ENCODE measurements around the gene WASF2.
"Not testable (repeated sequence)": the region's sequence is repeated elsewhere in the genome, so short reads cannot be mapped to it uniquely, and the experiment has no call there.

WASF2 gene

DNA sequence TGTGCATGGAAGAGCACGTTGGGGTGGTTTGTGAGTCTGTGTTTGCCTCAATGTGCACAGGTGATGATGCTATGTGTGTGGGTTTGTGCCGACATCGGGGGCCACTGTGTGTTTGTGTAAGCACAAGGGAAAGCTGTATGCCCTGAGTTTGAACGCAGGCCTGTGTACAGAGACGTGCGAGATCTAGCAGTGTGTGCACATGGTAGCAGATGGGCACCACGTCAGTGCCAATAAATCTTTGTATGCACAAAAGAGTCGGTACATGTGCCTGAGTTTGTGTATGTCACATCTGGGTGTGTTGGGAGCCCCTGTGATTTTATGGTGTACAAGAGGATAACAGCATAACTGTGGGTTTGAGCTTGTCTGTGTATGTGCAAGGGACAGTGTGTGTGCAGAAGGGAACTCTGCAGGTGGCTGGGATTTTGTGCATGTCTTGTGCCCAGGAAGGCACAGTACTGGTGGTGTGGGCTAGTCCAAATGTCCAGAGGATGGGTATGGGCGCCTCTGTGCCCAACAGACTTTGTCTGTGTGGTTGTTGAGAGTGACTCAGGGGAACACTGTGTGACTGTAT lies 32.0 kb upstream of the WASF2 start:
- no peak for DNase-seq (ENCODE audit: low read depth)

DNA sequence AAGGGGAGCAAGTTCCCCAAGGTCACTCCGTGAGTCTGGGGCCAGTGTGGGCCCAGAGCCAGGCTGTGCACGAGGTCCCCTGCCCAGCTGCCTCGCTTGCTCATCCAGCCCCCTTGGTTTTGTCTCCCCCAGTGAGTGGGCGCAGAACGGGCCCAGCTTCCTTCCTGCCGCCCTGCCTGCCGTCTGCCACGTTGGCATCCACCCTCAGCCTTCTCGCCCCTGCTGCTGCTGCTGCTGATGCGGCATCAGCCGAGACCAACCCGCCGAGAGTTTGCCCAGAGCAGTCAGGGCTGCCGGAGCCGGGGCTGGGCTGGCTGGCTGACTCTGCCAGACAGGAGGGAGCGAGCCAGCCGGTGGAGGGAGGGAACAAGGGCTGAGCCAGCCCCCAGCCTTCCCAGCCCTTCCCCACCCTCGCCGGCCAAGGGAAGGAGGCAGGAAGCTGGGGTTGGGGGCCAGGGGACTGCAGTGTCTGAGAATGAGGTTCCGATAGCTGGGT lies 31.4 kb upstream of the WASF2 start:
- no peak for DNase-seq (ENCODE audit: low read depth)

DNA sequence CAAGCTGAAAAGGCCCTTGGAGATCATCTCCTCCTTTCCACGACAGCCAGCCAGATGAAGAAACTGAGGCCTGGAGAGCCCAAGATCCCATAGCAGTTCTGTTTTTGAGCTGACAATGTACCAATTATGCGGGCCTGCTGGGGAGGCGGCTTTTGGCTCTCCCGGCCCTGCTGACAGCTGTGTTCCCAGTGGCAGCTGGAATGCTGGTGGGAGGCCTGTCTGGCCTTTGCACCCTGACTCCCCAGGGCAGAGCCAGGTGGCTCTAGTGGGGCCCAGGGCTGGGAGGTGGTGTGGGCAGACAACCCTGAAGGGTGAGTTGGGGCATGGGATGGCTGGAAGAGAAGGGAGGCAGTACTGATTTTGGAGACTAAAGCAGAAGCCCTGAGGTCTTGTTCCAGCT lies 30.7 kb upstream of the WASF2 start:
- no peak for DNase-seq (ENCODE audit: low read depth)

DNA sequence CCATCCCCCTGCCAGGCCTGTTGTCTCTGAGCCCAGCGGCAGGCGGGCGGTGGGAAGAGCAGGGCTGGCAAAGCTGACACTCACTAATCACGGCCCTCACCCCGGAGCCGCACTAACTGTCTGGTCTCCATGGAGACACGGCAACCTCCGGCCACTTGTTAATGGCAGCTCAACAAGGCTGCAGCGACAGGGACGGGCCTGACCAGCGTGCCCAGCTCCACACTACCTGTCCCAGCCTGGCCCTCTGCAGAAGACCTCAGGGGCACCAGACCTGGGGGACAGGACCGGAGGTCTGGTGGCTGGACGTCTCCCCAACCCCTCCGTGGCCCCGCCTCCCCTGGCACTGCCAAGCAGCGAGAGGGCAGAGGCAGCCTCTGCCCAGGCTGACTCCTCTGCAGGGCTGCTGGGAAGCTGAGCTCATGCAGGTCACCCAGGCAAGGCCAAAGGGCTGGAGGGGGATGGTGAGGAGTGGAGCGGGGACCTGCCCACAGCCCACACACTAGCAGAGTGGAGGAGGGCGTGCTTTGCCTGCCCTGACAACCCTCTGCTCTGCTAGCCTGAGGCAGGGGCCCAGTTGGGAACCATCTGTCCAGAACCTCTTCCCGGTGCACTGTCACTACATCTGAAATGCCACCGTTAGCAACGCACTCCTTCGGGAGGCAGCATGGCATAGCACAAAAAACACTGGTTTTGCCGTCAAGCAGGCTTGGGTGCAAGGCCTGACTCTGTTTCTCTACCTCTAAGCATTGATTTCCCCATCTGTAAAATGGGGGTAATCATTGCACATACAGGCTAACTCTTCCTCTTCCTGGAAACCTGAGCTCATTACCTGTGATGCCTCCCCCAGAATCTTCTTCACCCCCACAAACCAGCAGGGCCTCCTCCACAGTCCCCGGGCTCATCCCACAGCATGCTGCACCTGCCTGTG lies 29.6 kb upstream of the WASF2 start:
- DNase-seq (ENCODE audit: low read depth): no peak

DNA sequence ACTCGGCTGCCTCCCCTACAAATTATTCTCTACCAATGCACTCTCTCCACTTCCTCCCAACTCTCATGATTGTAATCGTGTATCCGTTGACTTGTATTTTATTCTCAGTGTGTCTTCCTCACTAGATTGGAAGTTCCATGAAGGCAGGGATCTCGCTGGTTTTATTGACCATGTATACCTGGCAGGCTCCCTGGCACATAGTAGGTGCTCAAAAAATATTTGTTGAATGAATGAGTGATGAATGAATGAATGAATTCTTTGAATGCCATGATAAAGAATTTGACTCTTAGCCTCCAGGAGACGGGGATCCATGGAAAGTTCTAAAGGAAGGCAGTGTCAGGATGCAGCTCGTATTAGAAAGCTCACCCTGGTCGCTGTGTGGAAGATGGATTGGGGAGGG lies 28.8 kb upstream of the WASF2 start:
- DNase-seq (ENCODE audit: low read depth): no peak

DNA sequence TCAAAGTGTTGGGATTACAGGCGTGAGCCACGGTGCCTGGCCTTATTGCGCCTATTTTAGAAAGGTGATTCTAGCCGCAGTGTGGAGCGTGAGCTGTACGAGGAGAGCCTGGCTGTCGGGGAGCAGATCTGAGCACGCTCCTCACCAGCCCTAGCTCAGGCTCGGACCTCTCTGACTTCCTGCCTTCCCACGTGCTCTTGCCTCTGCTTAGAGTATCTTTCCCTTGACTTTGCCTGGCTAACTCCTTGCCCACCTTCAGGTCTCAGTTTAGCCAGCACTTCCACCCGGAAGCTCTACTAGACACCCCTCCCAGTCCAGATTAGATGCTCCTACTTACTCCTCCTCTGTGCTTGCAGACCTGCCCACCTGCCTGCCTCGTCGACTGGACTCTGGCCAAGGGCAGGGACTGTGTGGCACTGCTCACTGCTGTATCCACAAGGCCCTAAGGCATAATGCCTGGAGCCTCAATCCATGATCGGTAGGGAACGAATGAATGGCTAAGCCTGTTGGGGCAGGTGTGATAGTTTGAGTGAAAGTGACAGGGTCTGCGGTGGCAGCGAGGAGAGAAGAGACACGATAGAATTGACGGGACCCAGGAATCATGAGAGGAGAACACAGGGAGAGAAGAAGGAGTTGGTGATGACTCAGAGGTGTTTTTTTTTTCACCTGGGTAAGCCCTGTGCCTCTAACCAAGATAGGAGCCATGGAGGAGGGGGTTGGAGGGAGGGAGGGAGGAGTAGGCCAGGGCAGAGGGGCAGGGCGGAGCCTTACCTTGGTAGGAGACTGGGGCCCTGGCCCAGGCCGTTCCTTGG lies 28.1 kb upstream of the WASF2 start:
- no peak for DNase-seq (ENCODE audit: low read depth)

DNA sequence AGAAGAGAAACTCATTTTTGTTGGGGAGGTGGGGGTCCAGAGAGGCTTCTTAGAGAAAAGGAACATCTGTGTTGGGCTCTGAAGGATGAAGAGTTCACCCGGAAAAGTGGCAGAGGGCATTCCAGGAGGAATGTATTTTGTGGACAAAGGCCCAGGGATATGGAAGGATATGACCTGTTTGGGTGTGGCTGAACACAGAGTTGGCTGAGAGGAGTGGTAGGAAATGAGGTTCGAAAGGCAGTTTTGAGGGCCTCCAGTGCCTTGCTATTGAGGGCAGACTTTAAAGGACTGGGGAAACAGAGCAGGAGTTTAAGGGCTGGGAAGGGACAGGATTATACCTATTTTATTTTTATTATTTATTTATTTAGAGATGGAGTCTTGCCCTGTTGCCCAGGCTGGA lies 27.3 kb upstream of the WASF2 start:
- no peak for DNase-seq (ENCODE audit: low read depth)

DNA sequence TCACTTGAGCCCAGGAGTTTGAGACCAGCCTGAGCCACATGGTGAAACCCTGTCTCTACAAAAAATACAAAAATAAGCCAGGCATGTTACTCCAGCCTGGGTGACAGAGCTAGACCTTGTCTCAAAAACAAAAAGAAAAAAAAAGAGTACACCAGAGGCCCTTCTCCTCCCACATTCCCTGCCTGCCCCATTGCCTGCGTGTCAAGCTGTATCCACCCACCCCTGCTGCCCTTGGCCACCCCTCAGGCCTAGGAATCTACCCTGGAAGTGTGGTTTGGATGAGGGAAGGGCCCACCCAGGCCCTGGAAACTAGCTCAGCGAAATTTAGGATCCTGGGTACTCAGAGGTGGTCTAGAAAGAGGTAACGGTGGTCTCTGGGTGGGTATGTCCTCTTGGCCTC lies 25.7 kb upstream of the WASF2 start:
- DNase-seq (ENCODE audit: low read depth): no peak

DNA sequence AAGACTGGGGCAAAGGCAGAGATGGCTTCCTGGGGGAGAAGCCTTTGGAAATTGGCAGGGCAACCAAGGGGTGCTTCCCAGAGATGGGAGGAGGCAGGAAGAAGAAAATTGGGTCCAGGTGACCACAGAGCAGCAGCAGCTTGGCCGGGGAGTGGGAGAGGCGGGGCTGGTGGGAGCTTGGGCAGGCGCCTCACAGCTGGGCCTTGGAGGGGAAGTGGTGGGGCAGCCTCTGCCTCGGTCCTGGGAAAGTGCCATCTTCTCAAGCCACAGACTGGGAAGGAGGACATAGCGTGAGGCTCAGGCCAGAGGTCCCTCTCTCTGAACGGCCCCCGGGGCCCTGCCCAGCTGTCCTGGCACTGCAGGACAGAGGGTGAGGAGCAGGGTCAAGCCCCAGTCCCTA lies 24.0 kb upstream of the WASF2 start:
- no peak for DNase-seq (ENCODE audit: low read depth)

DNA sequence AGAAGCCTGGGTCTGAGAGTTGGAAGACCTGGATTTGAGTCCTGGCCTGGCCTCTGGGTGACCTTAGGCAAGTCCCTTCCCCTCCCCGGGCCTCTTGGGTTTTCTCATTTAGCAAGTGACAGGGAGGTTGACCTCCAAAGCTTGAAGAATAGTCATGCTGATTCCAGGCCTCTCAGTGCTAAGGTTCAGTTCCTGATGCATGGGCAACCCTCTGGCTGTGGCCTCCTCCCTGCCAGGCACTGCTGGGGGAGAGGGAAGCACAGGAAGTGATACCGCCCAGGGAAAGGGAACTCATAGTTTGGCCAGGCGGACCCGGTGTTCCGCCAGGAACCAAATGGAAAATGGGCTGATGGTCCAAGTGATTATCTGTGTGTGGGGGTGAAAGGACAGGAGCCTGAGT lies 23.6 kb upstream of the WASF2 start:
- DNase-seq (ENCODE audit: low read depth): no peak

DNA sequence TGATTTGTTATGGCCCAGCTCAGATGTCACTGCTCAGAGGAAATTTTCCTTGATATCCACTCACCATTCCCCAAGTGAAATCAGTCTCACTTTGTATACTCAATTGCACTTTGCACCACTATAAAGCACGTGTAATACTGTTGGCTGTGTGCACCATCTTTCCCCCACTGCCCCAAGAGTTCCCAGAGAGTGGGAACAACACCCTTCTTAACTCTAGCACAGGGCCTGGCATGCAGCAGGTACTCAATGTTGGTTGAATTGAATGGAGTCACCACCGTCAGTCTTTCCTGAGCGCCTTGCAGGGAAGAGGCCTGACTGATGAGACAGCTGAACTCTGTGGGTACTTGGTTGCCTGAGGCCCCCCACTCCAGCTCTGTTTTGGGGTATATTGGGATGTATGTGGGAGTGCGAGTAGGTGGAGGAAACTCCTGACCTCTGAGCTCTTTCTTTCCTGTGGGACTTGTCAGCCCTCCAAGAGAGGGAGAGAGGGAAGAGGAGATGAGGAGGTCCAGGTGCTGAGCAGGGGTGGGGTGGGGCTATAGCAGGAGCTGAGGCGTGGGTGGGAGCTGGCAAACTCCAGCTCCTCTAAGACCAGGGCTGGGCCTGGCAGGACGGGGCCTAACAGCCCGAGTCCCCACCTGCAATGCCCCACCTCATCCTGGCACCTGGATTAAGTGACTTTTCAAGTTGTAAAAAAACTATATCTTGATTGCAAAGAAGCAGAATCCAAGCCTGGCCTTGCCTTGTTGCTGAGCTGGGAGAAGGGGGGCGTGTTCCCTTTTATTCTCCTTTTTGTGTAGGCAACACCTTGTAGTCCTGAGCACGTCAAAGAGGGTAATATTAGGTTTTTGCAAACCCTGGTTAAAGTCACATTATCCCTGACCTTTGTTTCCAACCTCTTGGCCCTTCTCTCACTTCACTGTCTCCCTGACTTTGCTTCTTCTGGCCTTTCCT lies 19.4 kb upstream of the WASF2 start:
- DNase-seq (ENCODE audit: low read depth): no peak

DNA sequence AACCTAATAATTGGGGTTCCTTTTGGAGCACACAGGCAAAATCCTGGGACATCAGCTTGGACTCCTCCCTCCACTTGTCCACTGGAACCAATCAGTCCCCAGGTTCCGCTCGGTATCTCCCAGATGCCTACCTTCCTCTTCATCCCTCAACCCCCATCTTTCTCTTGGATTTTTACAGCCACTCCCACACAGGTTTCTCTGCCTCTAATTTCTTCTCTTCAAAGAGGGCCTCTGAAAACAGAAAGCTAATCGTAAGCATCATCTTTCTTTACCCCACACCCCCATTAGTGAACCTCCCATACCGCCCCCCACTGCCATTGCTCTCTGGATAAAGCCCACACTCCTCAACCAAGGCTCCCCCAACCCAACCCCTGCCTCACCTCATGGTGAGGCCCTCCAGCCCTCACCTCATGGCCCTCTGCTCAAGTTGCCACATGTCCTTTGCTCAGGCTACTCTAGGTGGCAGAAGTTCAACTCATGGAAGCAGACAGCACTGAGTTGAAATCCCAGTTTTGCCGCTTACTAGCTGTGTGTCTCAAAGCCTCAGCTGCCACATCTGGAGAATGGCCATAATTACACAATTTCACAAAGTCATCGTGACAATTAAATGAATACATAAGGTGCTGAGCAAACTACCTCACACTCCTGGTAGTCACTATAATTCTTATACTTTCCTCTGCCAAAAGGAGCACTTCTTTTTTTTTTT lies 18.1 kb upstream of the WASF2 start:
- no peak for DNase-seq (ENCODE audit: low read depth)

DNA sequence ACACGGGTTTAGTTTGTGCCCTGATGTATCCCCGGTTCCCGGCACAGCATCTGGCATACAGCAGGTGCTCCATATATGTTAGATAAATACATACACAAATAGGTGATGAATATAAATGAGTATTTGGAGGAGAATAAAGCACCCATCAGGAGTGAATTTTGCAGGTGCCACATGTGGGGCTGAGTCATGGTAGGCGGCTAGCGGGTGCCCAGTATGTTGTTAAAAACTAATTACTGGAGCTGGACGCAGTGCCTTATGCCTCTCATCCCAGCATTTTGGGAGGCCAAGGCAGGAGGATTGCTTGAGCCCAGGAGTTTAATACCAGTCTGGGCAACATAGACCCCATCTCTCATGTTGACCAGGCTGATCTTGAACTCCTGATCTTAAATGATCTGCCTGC lies 16.7 kb upstream of the WASF2 start:
- no peak for DNase-seq (ENCODE audit: low read depth)

DNA sequence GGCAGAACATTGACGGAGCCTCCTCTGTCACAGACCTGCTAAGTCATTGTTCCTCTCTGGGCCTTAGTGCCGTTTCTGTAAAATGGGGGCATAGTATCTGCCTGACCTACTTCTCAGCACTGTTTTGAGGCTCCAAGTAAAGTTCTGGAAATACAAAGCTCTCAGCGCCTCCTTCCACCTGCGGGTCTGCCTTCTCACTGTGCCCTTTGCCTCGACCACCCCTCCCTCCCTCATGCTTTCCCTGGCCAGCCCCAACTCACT lies 15.4 kb upstream of the WASF2 start:
- DNase-seq (ENCODE audit: low read depth): no peak

DNA sequence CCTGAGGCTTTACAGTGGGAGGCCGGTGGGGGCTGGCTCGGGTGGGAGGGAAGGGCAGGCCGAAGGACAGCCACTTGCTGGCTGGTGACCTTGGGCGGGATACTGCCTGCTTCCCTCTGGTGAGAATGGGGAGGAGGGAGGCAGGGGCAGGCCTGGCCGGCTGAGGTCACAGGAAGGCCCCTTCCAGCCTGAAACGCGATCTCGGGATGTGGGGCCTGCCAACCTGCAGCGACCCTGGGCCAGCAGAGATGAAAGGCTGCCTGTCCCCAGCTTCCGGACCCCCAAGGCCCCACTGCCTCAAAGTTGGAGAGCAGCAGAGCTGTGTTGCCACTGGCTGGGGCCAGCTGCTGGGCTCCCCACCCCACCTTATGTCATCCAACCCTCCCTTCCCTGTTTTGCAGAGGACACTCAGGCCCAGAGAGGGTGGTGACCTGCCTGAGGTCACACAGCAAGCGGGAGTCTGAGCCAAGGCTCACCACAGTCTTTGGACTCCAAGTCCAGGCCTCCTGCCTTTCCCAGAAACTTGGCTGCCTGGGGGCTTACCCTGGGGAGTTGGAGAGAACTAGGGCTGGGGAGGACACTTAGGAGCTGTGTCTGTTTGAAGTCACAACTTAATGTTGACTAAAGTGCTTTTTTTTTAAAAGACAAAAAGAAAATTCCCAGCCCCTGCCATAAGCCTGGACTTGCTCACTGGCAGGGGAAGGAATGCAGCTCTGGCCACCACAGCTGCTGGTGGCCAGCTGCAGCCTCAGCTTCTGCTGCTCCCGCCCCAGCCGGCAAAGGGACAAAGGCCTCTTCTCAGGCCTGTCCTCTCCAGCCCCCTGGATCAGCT lies 14.8 kb upstream of the WASF2 start:
- DNase-seq (ENCODE audit: low read depth): no peak

DNA sequence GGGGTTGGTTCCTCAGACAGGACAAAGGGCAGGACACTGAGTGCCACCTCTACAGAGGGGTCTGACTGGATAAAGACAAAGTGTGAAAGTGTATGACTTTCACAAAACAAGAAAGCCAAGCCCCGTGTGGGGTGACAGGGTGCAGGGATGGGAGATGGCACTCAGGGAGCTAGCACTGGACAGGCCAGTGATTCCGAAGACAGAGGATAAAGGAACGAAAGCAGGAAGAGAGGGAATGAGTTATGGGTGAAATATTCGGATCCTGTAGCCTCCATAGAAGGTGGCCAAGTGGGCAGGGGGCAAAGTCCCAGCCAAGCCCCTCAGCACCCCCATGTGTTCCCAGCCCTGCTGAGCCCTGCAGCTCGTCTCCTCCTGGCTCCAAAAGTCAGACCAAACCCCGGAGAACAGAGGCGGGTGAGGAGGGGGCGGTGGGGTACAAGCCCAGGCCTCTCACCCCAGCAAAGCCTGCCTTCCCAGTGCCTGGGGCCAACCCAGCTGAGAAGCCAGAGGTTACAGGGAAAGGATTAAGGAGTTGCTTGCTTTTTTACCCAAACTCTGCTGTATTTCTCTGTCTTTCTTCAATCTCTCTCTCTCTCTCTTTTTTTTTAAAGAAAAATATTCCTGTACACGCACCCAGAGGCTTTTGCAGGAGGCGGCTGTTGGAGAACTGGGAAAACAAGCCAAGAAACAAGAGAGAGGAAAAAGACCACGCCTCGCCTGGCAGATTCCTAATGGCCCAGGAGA lies 14.0 kb upstream of the WASF2 start:
- no peak for DNase-seq (ENCODE audit: low read depth)

DNA sequence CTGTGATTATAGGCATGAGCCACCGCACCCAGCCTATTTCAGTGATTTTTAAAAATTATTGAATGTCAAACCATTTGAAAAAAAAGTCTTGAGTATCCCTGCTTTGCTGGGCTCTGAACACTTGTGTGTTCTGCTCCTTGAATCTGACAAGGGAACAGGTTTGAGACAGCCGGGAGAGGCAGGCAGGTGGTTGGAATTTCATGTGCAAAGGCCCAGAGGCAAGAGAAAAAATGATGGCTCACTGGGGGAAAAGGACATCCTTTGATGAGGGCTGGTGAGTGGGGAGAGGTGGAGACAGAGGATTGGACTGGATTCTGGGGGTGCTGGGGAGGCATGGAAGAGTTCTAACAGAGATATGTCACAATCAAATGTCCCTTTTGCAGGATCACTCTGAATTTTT lies 13.1 kb upstream of the WASF2 start:
- DNase-seq (ENCODE audit: low read depth): no peak

DNA sequence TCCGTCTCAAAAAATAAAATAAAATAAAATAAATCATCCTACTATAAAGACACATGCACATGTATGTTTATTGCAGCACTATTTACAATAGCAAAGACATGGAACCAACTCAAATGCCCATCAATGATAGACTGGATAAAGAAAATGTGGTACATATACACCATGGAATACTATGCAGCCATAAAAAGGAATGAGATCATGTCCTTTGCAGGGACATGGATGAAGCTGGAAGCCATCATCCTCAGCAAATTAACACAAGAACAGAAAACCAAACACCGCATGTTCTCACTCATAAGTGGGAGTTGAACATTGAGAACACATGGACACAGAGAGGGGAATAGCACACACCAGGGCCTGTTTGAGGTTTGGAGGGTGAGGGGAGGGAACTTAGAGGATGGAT lies 11.2 kb upstream of the WASF2 start:
- not testable (repeated sequence) for DNase-seq (ENCODE audit: low read depth)

DNA sequence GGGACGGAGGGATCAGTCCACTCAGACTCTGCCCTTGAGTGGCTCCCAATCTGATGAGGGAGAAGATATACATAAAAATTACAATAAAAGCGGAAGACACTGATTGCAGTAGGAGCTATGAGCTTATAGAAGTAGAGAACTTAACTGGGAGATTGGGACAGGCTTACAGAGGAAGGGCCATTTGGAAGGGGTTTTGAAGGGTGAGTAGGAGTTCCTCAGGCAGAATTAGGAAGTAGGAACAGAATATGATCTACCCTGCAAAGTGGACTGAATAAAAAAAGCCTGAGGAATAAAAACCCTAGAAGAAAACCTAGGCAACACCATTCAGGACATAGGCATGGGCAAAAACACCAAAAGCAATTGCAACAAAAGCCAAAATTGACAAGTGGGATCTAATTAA lies 9.2 kb upstream of the WASF2 start:
- no peak for DNase-seq (ENCODE audit: low read depth)

Measured in GM04504 (cell line).